T47D (cell line): ENCODE data around the gene CSF1R.
A peak's percentile ranks its signal among the peaks of the same experiment; 100 is the strongest.

ENCODE experiments used
- DNase-seq, 2 experiments: peaks; one replicate each; pipeline versions ENCODE4 v3.0.0 to v3.0.0-alpha.2; 2011 to 2012; ENCODE audit warnings: low read depth in 1 of 2, low spot score in 1 of 2
- JUND ChIP-seq: IDR thresholded peaks from 2 replicates; pipeline ENCODE4 v1.6.1; 2012; ENCODE audit warnings: low read depth
- in situ Hi-C: cut with HindIII; loops from 2 replicates; pipeline ENCODE4 v1.10.0; 2016; ENCODE audit warnings: low sequenced_read_pairs, low pct_unique_long_range_greater_than_20kb

The CSF1R gene

DNA sequence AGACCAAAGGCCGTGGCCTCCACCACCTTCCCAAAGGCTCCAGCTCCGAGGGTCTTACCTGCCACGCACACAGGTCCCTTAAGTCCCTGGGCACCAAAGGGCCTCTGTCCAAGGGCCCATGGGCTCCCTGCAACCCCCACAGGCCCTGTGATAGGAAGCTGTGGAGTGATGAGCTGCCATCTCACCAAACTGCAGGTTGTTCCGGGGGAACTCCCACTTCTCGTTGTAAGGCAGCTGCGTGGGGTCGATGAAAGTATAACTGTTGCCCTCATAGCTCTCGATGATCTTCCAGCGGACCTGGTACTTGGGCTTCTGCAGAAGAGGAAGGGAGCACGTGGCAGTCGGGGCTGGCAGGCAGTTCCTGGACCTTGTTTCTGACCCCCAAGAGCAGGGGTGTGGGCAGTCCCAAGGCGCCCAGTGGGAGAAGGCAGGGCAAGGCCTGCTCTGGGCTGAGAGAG is 24.8 kb downstream of the CSF1R start:
- TF ChIP-seq JUND, result no peak
- in situ Hi-C loops, result no loop called here
- no peak for DNase-seq

DNA sequence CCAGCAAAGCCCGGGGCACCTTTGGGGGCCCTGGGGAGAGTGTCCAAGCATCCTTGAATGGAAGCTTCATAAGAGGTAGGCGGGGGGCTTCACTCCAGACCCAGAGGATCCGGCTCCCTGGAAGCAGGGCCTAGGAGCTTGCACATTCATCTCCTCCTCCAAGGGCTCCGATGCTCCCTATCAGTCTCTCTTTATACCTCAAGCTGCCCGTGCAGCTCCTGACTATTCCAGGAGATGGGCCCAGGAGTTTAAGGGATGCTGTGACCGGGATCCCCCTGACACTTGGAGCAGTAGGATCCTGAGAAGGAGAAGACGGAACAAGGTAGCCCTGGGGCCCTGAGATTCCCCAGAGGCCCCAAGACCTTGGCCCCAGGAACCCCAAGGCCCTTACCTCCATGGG is 25.9 kb downstream of the CSF1R start:
- in situ Hi-C loops, result no loop called here
- DNase-seq, result no peak
- no peak for TF ChIP-seq JUND

DNA sequence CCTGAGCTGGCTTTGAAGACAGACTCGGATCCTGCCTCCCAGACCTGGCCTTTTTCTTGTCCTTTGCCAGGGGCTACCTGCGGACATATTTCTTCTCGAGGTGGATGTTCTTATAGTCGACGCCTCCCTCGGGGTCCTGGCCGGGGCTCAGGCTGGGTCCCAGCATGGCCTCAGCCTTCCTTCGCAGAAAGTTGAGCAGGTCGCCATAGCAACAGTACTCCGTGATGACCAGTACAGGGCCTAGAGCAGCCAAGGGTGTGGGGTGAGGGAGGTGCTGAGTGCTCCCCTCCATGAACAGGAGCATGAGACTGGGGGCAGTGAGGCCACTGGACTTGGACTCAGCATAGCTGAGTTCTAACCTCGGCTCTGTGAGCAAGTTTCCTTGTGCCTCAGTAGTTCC is 26.7 kb downstream of the CSF1R start:
- DNase-seq, result no peak
- TF ChIP-seq JUND, result no peak
- in situ Hi-C loops, result no loop called here

DNA sequence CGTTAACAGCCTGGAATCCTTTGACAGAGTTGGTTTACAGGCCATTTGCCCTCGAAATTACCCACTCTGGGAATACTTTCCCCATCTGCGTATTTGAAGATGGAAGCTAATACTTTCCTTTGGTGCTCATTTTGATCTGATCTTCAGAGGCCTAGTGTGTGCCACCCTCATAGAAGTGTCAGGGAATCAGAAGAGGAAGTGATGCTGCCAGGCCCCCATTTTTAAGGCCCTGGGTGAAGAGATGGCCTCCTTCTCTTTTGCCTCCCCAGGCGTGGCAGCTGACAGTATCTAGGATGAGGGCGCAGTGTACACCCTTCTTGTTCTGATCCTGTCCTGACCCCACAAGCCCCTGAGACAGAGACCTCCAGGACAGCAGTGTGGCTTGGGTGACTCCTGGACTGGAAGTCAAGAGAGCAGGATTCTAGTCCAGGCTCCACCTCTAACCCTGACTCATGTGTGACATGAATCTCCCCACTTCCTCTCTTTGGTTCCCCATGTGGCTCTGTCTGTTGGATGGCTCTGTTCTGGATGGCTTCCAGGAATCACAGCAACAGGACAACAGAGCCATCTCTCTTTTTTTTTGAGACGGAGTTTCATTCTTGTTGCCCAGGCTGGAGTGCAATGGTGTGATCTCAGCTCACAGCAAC is 27.8 kb downstream of the CSF1R start:
- in situ Hi-C loops, result no loop called here
- DNase-seq, result no peak
- TF ChIP-seq JUND, result no peak

DNA sequence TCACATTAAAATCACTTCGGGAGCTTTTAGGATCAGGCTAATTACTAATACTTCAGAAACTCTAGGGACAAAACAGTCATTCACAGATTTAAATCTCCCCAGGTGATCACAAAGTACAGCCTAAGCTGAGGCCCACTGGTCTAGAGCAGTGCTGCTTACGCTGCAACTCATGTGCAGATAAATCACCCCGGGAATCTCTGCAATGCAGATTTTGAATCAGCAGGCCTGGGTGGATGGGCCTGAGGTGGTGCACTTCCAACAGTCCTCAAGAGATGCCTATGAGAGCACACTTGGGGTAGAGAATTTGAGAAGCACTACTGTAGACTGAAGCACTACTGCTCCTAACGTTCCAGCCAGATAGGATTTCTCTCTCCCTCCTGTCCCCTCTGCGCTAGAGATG is 28.4 kb downstream of the CSF1R start:
- in situ Hi-C loops, result no loop called here
- DNase-seq, result no peak
- TF ChIP-seq JUND, result no peak

DNA sequence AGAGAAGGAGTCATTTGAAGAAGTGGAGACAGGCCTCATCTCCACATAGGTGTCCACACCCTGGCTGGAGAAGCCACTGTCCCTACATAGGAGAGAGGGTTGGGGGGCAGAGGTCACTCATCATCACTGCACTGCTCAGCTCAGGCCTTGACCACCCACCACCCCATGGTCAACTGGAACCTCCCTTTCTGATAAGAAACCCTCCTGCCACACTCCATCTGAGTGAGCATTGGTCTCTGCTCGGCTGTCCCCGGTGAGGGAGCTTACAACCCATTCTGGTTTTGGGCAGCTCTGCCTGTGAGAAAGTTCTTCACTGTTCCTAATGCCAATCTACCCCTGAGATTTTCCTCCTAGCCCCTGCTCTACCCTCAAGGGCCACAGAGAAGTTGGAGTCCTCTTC is 28.8 kb downstream of the CSF1R start:
- TF ChIP-seq JUND, result no peak
- in situ Hi-C loops, result no loop called here
- no peak for DNase-seq

DNA sequence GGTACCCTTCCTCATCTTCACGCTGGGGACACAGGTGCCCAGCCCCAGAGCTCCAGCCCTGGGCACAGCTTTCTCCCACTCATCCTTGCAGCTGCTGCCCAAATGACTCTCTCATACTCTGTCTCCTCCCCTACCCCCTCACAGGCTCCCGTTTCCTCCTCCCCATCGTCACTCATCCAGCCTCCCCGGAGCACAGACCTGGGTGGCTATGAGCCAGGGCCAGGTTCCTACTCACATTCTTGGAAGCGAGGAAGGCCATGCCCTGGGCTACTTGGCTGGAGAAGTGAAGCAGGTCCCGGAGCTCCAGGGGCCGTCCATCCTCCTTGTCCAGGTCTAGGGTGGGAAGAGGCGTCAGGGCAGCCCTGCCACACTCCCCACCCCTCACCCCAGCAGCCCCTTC is 29.3 kb downstream of the CSF1R start:
- DNase-seq, result peak in 1 of 2 experiments; percentile 18
- in situ Hi-C loops, result no loop called here
- TF ChIP-seq JUND, result no peak

DNA sequence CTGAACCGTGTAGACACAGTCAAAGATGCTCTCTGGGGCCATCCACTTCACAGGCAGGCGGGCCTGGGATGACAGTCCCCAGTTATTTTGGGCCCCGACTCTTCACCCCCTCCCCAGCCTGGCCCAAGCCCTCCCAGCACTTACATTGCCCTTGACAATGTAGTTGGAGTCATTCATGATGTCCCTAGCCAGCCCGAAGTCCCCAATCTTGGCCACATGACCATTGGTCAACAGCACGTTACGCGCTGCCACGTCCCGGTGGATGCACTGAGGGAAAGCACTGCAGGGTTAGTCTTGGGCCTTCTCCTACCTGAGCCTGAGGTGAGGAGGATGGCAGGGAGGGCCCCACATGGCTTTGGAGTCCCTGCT is 30.3 kb downstream of the CSF1R start:
- in situ Hi-C loops, result no loop called here
- no peak for TF ChIP-seq JUND
- no peak for DNase-seq

DNA sequence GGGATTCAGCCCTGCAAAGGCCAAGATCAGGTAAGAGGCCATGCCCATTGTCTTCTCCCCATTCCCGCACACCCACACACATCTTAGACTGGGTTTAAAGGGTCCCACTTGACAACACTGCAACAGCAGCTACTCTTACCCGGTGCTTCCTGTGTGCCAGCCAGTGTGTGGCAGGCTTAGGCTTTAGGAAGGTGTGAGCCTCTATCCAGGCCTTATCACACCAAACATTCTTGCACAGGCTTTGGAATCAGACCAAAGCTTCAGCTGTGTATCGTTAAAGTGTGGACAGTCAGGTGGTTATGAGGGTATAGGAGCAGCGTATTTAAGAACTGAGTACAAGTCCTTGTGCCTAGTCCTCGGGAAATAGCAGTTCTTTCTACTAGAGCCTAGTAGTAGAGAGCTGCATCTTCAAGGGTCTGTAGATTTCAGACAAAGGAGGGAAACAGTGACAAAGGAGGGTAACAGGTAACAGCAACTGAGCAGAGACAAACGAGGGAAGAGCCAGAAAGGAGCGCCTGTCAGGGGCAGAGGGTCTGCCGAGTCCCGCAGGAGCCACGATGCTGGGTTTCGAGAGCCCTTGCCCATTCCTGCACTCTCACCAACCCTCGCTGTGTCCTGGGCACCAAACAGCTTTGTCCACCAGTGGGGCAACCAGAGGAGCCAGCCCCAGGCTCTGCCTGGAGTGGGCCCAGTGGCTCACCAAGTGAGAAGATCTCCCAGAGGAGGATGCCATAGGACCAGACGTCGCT is 30.9 kb downstream of the CSF1R start:
- no peak for DNase-seq
- in situ Hi-C loops, result no loop called here
- no peak for TF ChIP-seq JUND

DNA sequence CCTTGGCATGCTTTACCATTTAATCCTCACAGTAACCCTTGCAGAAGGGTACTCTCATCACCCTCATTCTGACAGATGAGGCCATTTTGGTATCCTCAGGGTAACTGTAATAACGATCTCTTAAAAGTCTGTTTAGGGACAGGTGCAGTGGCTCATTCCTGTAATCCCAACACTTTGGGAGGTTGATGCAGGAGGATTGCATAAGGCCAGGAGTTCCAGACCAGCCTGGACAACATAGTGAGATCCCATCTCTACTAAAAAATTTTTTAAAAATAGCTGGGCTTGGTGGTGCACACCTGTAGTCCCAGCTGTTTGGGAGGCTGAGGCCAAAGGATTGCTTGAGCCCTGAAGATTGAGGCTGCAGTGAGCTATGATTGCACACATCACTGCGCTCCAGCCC is 31.8 kb downstream of the CSF1R start:
- DNase-seq, result no peak
- no peak for TF ChIP-seq JUND
- in situ Hi-C loops, result no loop called here

DNA sequence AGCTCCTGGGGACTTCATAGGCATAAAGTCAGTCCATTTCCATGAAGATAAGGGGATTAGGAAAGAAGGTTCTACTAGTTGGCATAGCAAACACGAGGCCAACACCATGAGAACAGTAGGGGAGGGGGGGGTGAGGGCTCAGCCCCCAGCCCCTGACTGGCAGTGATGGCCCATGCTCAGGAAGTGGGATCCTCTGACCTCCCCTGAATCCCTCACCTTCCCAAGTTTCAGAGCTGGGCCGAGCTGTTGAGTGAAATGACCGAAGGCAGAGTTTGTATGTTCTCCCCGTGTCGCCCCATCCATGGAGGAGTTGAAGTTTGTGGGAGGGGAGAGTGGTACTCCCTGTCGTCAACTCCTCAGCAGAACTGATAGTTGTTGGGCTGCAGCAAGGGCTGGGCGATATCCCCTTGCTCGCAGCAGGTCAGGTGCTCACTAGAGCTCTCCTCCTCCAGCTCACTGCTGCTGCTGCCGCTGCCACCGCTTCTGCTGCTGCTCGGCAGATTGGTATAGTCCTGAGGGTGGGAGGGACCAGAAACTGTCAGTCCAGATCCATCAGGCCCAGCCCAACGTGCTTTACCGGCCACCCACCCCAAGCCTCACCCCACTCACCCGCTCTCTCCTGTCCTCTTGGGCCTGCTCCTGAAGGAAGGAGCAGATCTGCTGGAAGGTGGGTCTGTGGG is 32.5 kb downstream of the CSF1R start:
- in situ Hi-C loops, result no loop called here
- no peak for DNase-seq
- no peak for TF ChIP-seq JUND

DNA sequence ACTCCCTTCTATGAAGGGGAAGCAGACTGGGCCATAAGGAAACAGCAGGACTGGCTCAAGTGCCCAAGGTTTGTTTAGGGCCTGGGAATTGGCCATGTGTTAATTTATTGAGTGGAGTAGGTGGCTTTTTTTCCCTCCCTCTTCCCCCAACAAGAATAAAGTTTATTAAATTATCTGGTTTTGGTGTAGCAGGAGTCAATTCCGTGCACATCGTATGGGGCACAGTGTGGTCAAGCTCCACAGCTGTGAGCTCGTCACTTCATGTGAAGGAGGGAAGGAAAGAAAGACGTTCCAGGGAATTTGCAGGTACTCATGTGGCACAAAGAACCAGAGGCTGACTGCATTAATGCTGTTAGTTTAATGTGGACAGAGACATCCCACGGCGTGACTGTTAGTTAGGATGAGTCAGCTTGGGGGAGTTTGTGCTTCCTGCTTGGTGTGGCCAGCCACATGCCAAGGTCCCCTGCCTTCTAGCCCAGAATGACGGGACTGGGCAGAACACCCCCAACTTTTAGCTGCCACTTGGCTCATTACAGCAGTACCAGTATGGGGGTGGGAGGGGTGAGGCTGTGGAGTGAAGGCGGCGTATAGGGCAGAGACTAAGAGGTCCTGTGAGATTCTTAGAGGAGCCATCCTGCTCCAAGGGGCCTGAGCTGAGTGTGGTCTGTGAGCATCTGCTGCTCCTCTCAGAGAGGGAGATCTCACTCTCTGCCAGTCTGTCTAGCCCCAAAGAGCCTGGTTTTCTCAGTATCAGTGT is 33.2 kb downstream of the CSF1R start:
- in situ Hi-C loops, result no loop called here
- no peak for TF ChIP-seq JUND
- no peak for DNase-seq
